ENCODE measurements around the gene TUG1. TPM values are rescaled to one million over a fixed set of nuclear protein-coding genes. Genes with fewer than 3 reads are reported as not detected.

TUG1 gene
- total RNA-seq, 1 experiment from 2014 or later = 70.0 TPM

GRCh38 chr22:30948930-30949342, 20.1 kb upstream of the TUG1 start:
- Histone ChIP-seq H3K9me3 (ENCODE audit: low read depth, low read length, poor library complexity, severe bottlenecking) (no peaks in the 10 kb centered on the region), H3K27me3 (replicated peaks; ENCODE audit: insufficient read depth, low read depth, low read length, poor library complexity) (no peaks in the 10 kb centered on the region), H3K4me3 (ENCODE audit: low read depth, low read length, poor library complexity, severe bottlenecking) (no peak overlapping the region), H3K27ac (ENCODE audit: low read depth, low read length, poor library complexity, severe bottlenecking) (no peak overlapping the region), H3K36me3 (ENCODE audit: insufficient read depth, low read length, poor library complexity, severe bottlenecking) (peaks cover 51% of the 10 kb centered on the region), H3K4me1 (ENCODE audit: insufficient read depth, low read length, poor library complexity, severe bottlenecking) (peaks cover 17% of the 10 kb centered on the region)
- TF ChIP-seq CTCF (conservative IDR thresholded peaks at IDR 0.05; ENCODE audit: low read depth, low read length) (no peak), EZH2 (IDR thresholded peaks at IDR 0.05; ENCODE audit: borderline replicate concordance, low read depth, low read length, poor library complexity, severe bottlenecking) (no peak)
- peak; percentile 21 for DNase-seq (ENCODE audit: low spot score)
- intact Hi-C loops (cut with micrococcal nuclease; ENCODE audit: unreplicated experiment) = loop anchor here (2.0 kb wide), 2 partner anchors 136 to 200 kb away; no protein-coding TSS in a partner anchor
- ChIA-PET CTCF (no interaction called here), POLR2A (ENCODE audit: low non-redundant PET) (interaction anchor here (1.0 kb wide), 1 partner anchor 20 kb away, joined by 3 read pairs; the partner anchor contains the start of genes MORC2 and TUG1)
- BruUV-seq (replicated peaks) = no TSS peak

- no peak overlapping the region for H3K4me3 ChIP-seq (ENCODE audit: low read depth, low read length, poor library complexity, severe bottlenecking)
- no peak for DNase-seq (ENCODE audit: low spot score)
- TF ChIP-seq CTCF (conservative IDR thresholded peaks at IDR 0.05; ENCODE audit: low read depth, low read length) = no peak
- TF ChIP-seq EZH2 (IDR thresholded peaks at IDR 0.05; ENCODE audit: borderline replicate concordance, low read depth, low read length, poor library complexity, severe bottlenecking) = no peak
- H3K9me3 ChIP-seq (ENCODE audit: low read depth, low read length, poor library complexity, severe bottlenecking) = no peaks in the 10 kb centered on the region
- POLR2A ChIA-PET (ENCODE audit: low non-redundant PET) = no interaction called here
- no peak overlapping the region for H3K27ac ChIP-seq (ENCODE audit: low read depth, low read length, poor library complexity, severe bottlenecking)
- peaks cover 17% of the 10 kb centered on the region for H3K4me1 ChIP-seq (ENCODE audit: insufficient read depth, low read length, poor library complexity, severe bottlenecking)
- H3K27me3 ChIP-seq (replicated peaks; ENCODE audit: insufficient read depth, low read depth, low read length, poor library complexity) = no peaks in the 10 kb centered on the region
- no TSS peak for BruUV-seq (replicated peaks)
- CTCF ChIA-PET = no interaction called here
- intact Hi-C loops (cut with micrococcal nuclease; ENCODE audit: unreplicated experiment) = loop anchor here (2.0 kb wide), 2 partner anchors 135 to 199 kb away; no protein-coding TSS in a partner anchor
- H3K36me3 ChIP-seq (ENCODE audit: insufficient read depth, low read length, poor library complexity, severe bottlenecking) = peaks cover 41% of the 10 kb centered on the region
Observed at GRCh38 chr22:30949934-30950660, 19.0 kb upstream of the TUG1 start.

GRCh38 chr22:30953206-30953605, 15.9 kb upstream of the TUG1 start:
- Histone ChIP-seq H3K27me3 (replicated peaks; ENCODE audit: insufficient read depth, low read depth, low read length, poor library complexity) (no peaks in the 10 kb centered on the region), H3K4me1 (ENCODE audit: insufficient read depth, low read length, poor library complexity, severe bottlenecking) (peaks cover 2% of the 10 kb centered on the region), H3K36me3 (ENCODE audit: insufficient read depth, low read length, poor library complexity, severe bottlenecking) (peaks cover 28% of the 10 kb centered on the region), H3K27ac (ENCODE audit: low read depth, low read length, poor library complexity, severe bottlenecking) (no peak overlapping the region), H3K4me3 (ENCODE audit: low read depth, low read length, poor library complexity, severe bottlenecking) (no peak overlapping the region), H3K9me3 (ENCODE audit: low read depth, low read length, poor library complexity, severe bottlenecking) (no peaks in the 10 kb centered on the region)
- DNase-seq (ENCODE audit: low spot score) = no peak
- intact Hi-C loops (cut with micrococcal nuclease; ENCODE audit: unreplicated experiment) = no loop called here
- BruUV-seq (replicated peaks) = no TSS peak
- TF ChIP-seq EZH2 (IDR thresholded peaks at IDR 0.05; ENCODE audit: borderline replicate concordance, low read depth, low read length, poor library complexity, severe bottlenecking) = no peak
- TF ChIP-seq CTCF (conservative IDR thresholded peaks at IDR 0.05; ENCODE audit: low read depth, low read length) = no peak
- CTCF ChIA-PET = no interaction called here
- POLR2A ChIA-PET (ENCODE audit: low non-redundant PET) = no interaction called here

Measured in A673 (cell line).